T-cell (primary cell): ENCODE results near the gene GPSM1. TPM values are rescaled to one million over a fixed set of nuclear protein-coding genes. Genes with fewer than 3 reads are reported as not detected.

Source experiments
- ATAC-seq, 4 experiments: fragments of 200-7000 bp in 3 of 4; fragments of 150-1000 bp in 1 of 4; cut with Tn5 transposase; replicated peaks in 1 of 4; 1 replicate in 3 of 4; 2 replicates in 1 of 4; pipeline ENCODE4 v1.10.0; 2021; ENCODE audit warnings: moderate library complexity in 3 of 4, mild to moderate bottlenecking in 2 of 4, moderate number of reproducible peaks in 1 of 4
- CTCF ChIA-PET, 2 donors: fragments of 300-600 bp; sonication (Branson Sonifier 250); formaldehyde crosslinking; loops; one replicate each; lab custom pipeline; 2022; ENCODE audit warnings: antibody characterized with exemption in 2 of 2; lab: Charles Lee
- POLR2A ChIA-PET, 2 donors: fragments of 300-600 bp; sonication (Branson Sonifier 250); formaldehyde crosslinking; loops; one replicate each; lab custom pipeline; 2022; ENCODE audit warnings: antibody characterized with exemption in 2 of 2; lab: Charles Lee
- DNase-seq, 35 experiments: peaks; one replicate each; pipeline versions ENCODE4 v3.0.0 to v3.0.0-alpha.2; 2013 to 2023
- H3K27ac ChIP-seq: one replicate; pipeline ENCODE4 v1.5.1; 2013; ENCODE audit warnings: low read length
- H3K27me3 ChIP-seq, 2 experiments: replicated peaks in 1 of 2; 1 replicate in 1 of 2; 2 replicates in 1 of 2; pipeline versions ENCODE4 v1.6.1 to v1.7.0; 2013; ENCODE audit warnings: low read length in 1 of 2, mixed read lengths in 1 of 2; ENCODE audit not compliant: control insufficient read depth in 2 of 2, insufficient read depth in 2 of 2; ENCODE audit errors: extremely low read depth in 1 of 2
- H3K36me3 ChIP-seq, 2 donors: 1 replicate in 1 of 2; 2 replicates in 1 of 2; pipeline versions ENCODE4 v1.6.1 to v1.7.0; 2013; ENCODE audit warnings: low read length in 1 of 2; ENCODE audit not compliant: control insufficient read depth in 2 of 2, insufficient read depth in 1 of 2; ENCODE audit errors: extremely low read depth in 1 of 2
- H3K4me1 ChIP-seq, 2 experiments: 1 replicate in 1 of 2; 2 replicates in 1 of 2; pipeline versions ENCODE4 v1.6.1 to v1.7.0; 2013; ENCODE audit warnings: low read length in 2 of 2, mixed read lengths in 1 of 2; ENCODE audit not compliant: insufficient read depth in 2 of 2, control insufficient read depth in 1 of 2; ENCODE audit errors: extremely low read depth in 1 of 2
- H3K4me3 ChIP-seq, 2 donors: 1 replicate in 1 of 2; 2 replicates in 1 of 2; pipeline versions ENCODE4 v1.5.1 to v1.7.0; 2013; ENCODE audit warnings: mild to moderate bottlenecking in 2 of 2, low read length in 1 of 2, moderate library complexity in 1 of 2; ENCODE audit not compliant: control insufficient read depth in 1 of 2; ENCODE audit errors: extremely low read depth in 1 of 2
- H3K9me3 ChIP-seq: 2 replicates; pipeline ENCODE4 v1.7.0; 2013
- H3K27ac Mint-ChIP-seq, 2 donors: one replicate each; pipeline ENCODE4 v1.8.0; 2020 to 2021; ENCODE audit warnings: mild to moderate bottlenecking in 2 of 2, mixed read lengths in 2 of 2
- H3K27me3 Mint-ChIP-seq, 2 donors: one replicate each; pipeline ENCODE4 v1.8.0; 2021 to 2022; ENCODE audit warnings: mixed read lengths in 2 of 2
- H3K36me3 Mint-ChIP-seq: one replicate; pipeline ENCODE4 v1.8.0; 2021; ENCODE audit warnings: mixed read lengths
- H3K4me1 Mint-ChIP-seq, 3 donors: one replicate each; pipeline ENCODE4 v1.8.0; 2020 to 2022; ENCODE audit warnings: mixed read lengths in 3 of 3, mild to moderate bottlenecking in 1 of 3
- H3K4me3 Mint-ChIP-seq, 3 donors: one replicate each; pipeline ENCODE4 v1.8.0; 2020 to 2022; ENCODE audit warnings: mild to moderate bottlenecking in 3 of 3, mixed read lengths in 3 of 3, moderate library complexity in 3 of 3
- H3K9me3 Mint-ChIP-seq, 3 donors: one replicate each; pipeline ENCODE4 v1.8.0; 2020 to 2022; ENCODE audit warnings: mixed read lengths in 3 of 3
- WGBS: methylation state at CpG from one replicate; pipeline ENCODE4 v1.1.5; 2013; ENCODE audit warnings: missing lambda C conversion rate; ENCODE audit not compliant: insufficient coverage; 5-methylcytosine and 5-hydroxymethylcytosine counted together
- total RNA-seq, 35 experiments: library from RNA in 6 of 35; stranded (reverse) in 6 of 35; fragments of 120-200 nt in 1 of 35; gene quantifications; one replicate each; pipeline versions ENCODE4 v1.2.1 to v1.2.4 and lab custom pipeline; 2013 to 2026

Gene GPSM1, protein sequence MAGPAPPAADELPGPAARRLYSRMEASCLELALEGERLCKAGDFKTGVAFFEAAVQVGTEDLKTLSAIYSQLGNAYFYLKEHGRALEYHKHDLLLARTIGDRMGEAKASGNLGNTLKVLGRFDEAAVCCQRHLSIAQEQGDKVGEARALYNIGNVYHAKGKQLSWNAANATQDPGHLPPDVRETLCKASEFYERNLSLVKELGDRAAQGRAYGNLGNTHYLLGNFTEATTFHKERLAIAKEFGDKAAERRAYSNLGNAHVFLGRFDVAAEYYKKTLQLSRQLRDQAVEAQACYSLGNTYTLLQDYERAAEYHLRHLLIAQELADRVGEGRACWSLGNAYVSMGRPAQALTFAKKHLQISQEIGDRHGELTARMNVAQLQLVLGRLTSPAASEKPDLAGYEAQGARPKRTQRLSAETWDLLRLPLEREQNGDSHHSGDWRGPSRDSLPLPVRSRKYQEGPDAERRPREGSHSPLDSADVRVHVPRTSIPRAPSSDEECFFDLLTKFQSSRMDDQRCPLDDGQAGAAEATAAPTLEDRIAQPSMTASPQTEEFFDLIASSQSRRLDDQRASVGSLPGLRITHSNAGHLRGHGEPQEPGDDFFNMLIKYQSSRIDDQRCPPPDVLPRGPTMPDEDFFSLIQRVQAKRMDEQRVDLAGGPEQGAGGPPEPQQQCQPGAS
- total RNA-seq, result 10 to 100 TPM in 2 of 5 donors, 1 to 10 TPM in 3; 8.6 to 11.5 (median 9.7) TPM
- 3.2 TPM for total RNA-seq (2013)
- 11.1 to 101 (median 18.5) reads per million in 29 experiments for total RNA-seq (lab: John Stamatoyannopoulos, UW)

DNA sequence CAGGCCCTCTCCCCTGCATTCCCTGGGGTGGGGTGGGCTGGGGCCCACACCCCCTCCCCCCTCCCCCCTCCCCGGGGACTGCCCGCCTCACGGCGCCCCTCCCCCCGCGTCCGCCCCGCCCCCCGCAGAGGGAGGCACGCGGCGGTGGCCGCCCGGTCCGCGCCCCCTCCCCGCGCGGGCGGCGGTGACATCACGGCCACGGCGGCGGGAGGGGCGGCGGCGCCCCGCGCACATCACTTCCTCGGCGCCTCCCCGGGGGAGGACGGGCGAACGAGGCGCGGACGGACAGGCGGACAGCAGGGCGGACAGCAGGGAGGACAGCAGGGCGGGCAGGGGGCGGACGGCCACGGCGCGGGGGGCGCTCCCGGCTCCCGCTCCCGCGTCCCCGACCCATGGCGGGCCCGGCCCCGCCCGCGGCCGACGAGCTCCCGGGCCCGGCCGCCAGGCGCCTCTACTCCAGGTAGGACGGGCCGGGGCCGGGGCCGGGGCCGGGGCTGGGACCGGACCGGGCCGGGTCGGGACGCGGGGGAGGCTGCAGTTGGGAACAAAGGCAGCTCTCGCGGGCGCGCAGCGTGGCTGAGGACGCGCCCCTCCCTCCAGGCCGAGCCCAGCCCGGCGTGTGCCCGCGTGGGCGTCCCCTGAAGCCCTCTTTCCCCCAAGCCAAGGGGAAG lies at the start of gene GPSM1:
GPSM1 (plus strand) TSS at position 236 of the 671 bp plus-strand sequence; CDS start at position 393, 157 bp downstream.
- Mint-ChIP-seq H3K27ac (no peak within 1 kb of the TSS), H3K4me1 (peaks cover 4 to 6% (median 4%) of the 10 kb centered on the region in 3 donors), H3K9me3 (no peaks in the 10 kb centered on the region), H3K27me3 (peaks cover 0 to 3% of the 10 kb centered on the region in 2 donors), H3K4me3 (peak within 1 kb of the TSS; percentile 62 to 72 (median 65)), H3K36me3 (no peaks in the 10 kb centered on the region)
- CTCF ChIA-PET, result no interaction called here
- H3K27me3 ChIP-seq, result peaks cover 0 to 39% of the 10 kb centered on the region in 2 experiments
- no peaks in the 10 kb centered on the region for H3K36me3 ChIP-seq
- H3K4me3 ChIP-seq, result peak within 1 kb of the TSS; percentile 32 to 39
- H3K27ac ChIP-seq, result no peak within 1 kb of the TSS
- POLR2A ChIA-PET, result interaction anchor here in 1 of 2 donors (0.6 kb wide), 1 partner anchor 1226 kb away, joined by 3 read pairs; no protein-coding TSS in a partner anchor
- peaks cover 0 to 35% of the 10 kb centered on the region in 2 experiments for H3K4me1 ChIP-seq
- H3K9me3 ChIP-seq, result no peaks in the 10 kb centered on the region
- DNase-seq, result peak in 22 of 35 experiments; percentile 8 to 61 (median 29)
- ATAC-seq, result peak; percentile 65 to 78 (median 68)
- under 1% methylated on average over 64 of the region's 88 CpGs for WGBS

DNA sequence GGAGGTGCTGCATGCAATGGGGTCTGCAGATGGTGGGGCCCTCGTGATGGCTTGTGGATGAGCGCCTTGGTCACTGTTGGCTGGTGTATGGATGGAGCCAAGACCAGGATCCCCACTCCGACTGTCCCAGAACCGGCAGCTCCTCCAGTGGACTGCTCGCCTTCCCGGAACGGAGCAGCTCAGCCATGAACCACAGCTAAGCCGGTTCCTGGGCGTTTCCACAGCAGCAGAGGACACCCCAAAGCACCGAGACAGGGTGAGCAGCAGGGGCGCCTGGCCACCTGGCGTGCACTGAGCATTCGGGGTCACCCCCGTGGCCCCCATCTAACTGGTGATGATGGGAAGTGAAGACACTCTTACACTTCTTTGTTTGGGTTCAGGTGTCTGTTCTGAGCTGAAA lies 49.6 kb upstream of the GPSM1 start:
- no peaks in the 10 kb centered on the region for H3K36me3 Mint-ChIP-seq
- peaks cover 0 to 3% (median 0%) of the 10 kb centered on the region in 3 donors for H3K4me1 Mint-ChIP-seq
- Histone ChIP-seq H3K27ac (no peak overlapping the region), H3K36me3 (no peaks in the 10 kb centered on the region), H3K4me3 (no peak overlapping the region), H3K4me1 (peaks cover 0 to 7% of the 10 kb centered on the region in 2 experiments), H3K27me3 (peaks cover 0 to 56% of the 10 kb centered on the region in 2 experiments), H3K9me3 (no peaks in the 10 kb centered on the region)
- no peak overlapping the region for H3K27ac Mint-ChIP-seq
- H3K27me3 Mint-ChIP-seq, result peaks cover 0 to 10% of the 10 kb centered on the region in 2 donors
- ATAC-seq (no peak), DNase-seq (no peak)
- ChIA-PET POLR2A (no interaction called here), CTCF (no interaction called here)
- no peaks in the 10 kb centered on the region for H3K9me3 Mint-ChIP-seq
- H3K4me3 Mint-ChIP-seq, result no peak overlapping the region
- 83% methylated on average over 10 of the region's 14 CpGs for WGBS

DNA sequence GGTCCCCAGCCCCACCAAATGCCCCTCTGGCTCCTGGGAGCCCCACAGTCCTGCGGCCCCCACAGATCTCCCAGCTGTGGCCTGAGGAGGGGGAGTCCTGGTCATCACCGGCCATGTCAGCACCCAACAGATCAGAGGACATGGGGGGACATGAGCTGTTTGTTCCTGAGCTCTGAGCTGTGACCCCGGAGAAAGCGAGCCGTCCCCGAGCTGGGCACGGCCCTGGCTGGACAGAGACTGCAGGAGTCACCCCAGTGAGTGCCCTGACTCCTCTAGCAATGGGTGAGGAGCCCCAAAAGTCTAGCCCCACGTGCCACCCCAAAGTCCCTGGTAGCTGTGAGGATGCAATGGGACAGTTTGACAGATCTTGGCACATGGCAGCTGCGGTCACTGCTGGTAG lies 49.1 kb upstream of the GPSM1 start:
- no peak overlapping the region for H3K4me3 ChIP-seq
- WGBS, result 89% methylated on average over 4 of the region's 9 CpGs
- ChIA-PET CTCF (no interaction called here), POLR2A (no interaction called here)
- no peaks in the 10 kb centered on the region for H3K36me3 ChIP-seq
- Mint-ChIP-seq H3K27ac (no peak overlapping the region), H3K36me3 (no peaks in the 10 kb centered on the region), H3K27me3 (peaks cover 0 to 10% of the 10 kb centered on the region in 2 donors), H3K4me3 (no peak overlapping the region), H3K4me1 (peaks cover 0 to 3% (median 0%) of the 10 kb centered on the region in 3 donors), H3K9me3 (no peaks in the 10 kb centered on the region)
- H3K4me1 ChIP-seq, result peaks cover 0 to 10% of the 10 kb centered on the region in 2 experiments
- H3K27ac ChIP-seq, result no peak overlapping the region
- DNase-seq (no peak), ATAC-seq (no peak)
- H3K9me3 ChIP-seq, result no peaks in the 10 kb centered on the region
- peaks cover 0 to 61% of the 10 kb centered on the region in 2 experiments for H3K27me3 ChIP-seq

DNA sequence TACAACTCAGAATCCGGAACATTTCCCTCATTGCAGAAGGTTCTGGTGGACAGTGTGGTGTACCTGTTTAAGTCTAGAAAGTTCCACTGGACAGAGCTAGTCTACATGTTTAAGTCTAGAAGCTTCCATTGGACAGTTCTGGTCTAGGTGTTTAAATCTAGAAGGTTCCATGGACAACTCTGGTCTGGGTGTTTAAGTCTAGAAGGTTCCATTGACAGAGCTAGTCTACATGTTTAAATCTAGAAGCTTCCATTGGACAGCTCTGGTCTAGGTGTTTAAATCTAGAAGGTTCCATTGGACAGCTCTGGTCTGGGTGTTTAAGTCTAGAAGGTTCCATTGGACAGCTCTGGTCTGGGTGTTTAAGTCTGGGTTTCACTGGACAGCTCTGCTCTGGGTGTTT lies 48.4 kb upstream of the GPSM1 start:
- H3K27me3 ChIP-seq, result peaks cover 0 to 67% of the 10 kb centered on the region in 2 experiments

DNA sequence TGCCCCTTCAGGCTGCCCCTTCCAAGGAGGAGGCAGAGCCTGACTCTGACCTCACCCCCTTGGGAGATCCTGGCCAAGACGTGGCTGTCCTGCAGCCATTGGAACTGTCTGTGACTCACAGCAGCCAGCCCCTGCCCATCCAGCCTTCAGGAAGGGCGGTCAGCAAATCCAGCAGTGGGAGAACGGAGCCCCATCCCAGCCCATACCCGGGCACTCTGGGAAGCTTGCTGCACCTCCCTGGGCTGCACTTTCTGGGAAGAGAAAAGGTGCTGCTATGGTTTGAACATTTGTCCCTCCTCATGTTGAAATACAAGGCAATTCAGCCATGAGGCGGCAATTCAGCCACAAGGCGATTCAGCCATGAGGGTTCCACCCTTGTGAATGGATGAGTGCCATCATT lies 47.9 kb upstream of the GPSM1 start:
- ChIA-PET CTCF (no interaction called here), POLR2A (no interaction called here)
- no peak overlapping the region for H3K27ac Mint-ChIP-seq
- H3K9me3 Mint-ChIP-seq, result no peaks in the 10 kb centered on the region
- peaks cover 5 to 14% of the 10 kb centered on the region in 2 donors for H3K27me3 Mint-ChIP-seq
- no peaks in the 10 kb centered on the region for H3K9me3 ChIP-seq
- no peak overlapping the region for H3K27ac ChIP-seq
- no peak overlapping the region for H3K4me3 Mint-ChIP-seq
- peaks cover 0 to 72% of the 10 kb centered on the region in 2 experiments for H3K27me3 ChIP-seq
- ATAC-seq, result no peak
- no peak for DNase-seq
- H3K36me3 ChIP-seq, result no peaks in the 10 kb centered on the region
- no peaks in the 10 kb centered on the region for H3K36me3 Mint-ChIP-seq
- WGBS, result 60% methylated on average over 1 of the region's 6 CpGs
- H3K4me1 ChIP-seq, result peaks cover 0 to 17% of the 10 kb centered on the region in 2 experiments
- peaks cover 2 to 8% (median 6%) of the 10 kb centered on the region in 3 donors for H3K4me1 Mint-ChIP-seq
- no peak overlapping the region for H3K4me3 ChIP-seq

More for the DNA sequence above, 48.4 kb upstream of the GPSM1 start:
- H3K27ac ChIP-seq, result no peak overlapping the region
- DNase-seq (no peak), ATAC-seq (no peak)
- Mint-ChIP-seq H3K27ac (no peak overlapping the region), H3K36me3 (no peaks in the 10 kb centered on the region), H3K9me3 (no peaks in the 10 kb centered on the region), H3K4me3 (no peak overlapping the region), H3K4me1 (peaks cover 2 to 8% (median 5%) of the 10 kb centered on the region in 3 donors), H3K27me3 (peaks cover 4 to 14% of the 10 kb centered on the region in 2 donors)
- H3K4me1 ChIP-seq, result peaks cover 0 to 17% of the 10 kb centered on the region in 2 experiments
- 75% methylated on average over 1 of the region's 1 CpG for WGBS
- ChIA-PET CTCF (no interaction called here), POLR2A (no interaction called here)
- no peak overlapping the region for H3K4me3 ChIP-seq
- H3K9me3 ChIP-seq, result no peaks in the 10 kb centered on the region
- H3K36me3 ChIP-seq, result no peaks in the 10 kb centered on the region
